Measurements from ENCODE around the gene PSAT1.
A peak's percentile ranks its signal among the peaks of the same experiment; 100 is the strongest.
"Not testable (repeated sequence)": the region's sequence is repeated elsewhere in the genome, so short reads cannot be mapped to it uniquely, and the experiment has no call there.

Gene PSAT1

DNA sequence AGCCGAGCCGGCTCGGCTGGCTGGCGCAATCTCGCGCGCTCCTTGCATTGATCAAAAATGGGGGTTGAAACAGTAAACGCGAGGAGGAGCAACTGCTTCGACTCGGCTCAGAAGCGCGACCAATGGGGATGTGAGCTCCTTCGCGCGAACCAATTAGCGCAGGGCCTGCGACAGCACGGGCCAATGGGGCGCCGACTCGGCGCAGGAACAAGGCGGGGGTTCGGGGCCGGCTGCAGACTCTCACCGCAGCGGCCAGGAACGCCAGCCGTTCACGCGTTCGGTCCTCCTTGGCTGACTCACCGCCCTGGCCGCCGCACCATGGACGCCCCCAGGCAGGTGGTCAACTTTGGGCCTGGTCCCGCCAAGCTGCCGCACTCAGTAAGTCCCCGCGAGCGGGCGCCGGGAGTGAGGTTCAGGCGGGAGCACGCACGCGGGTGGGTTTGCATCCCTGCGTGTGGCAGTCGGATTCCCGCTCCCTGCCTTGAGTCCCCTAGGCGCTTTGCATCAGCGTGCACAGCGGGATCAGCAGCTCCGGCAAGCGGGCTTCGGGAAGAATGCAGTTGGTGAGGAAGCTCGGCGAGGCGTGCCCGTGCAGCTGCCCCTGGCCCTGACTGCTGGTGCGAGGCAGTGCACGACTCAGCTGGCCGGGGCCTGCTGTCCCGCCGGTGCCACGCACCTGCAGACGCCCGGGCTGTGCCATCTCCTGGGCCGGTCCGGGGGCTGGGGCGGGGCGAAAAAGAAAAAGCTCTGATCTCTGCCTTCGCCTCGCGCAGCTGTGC, at the start of gene PSAT1:
Gene PSAT1, plus strand, starts transcription at position 233 of the 779 bp plus-strand sequence. Its CDS starts 86 bp downstream, at position 319.
- DNase-seq: peak; percentile 99

- DNase-seq: no peak
Measured at GRCh38 chr9:78248635-78249034, 48.3 kb upstream of the PSAT1 start.

- DNase-seq: no peak
Measured at GRCh38 chr9:78249542-78249941, 47.4 kb upstream of the PSAT1 start.

DNA sequence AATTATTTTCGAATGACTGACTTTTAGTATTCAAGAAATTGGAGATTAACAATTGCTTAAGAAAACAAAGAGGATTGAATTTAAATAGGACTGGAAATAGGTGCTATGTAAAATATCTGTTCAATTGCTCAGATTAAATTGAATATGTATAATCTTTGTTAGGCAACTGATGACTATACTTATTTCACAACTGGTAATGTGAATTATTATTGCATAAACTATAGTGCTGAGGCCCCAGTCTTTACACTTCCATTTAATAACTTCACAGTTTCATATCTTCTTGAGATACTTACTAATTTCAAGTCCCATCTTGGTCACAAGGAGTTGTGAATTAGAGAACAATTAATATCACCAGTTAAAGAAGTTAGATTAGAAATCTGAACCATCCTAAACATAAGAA, 44.3 kb upstream of the PSAT1 start:
- no peak for DNase-seq

GRCh38 chr9:78253285-78253684, 43.6 kb upstream of the PSAT1 start:
- no peak for DNase-seq

DNA sequence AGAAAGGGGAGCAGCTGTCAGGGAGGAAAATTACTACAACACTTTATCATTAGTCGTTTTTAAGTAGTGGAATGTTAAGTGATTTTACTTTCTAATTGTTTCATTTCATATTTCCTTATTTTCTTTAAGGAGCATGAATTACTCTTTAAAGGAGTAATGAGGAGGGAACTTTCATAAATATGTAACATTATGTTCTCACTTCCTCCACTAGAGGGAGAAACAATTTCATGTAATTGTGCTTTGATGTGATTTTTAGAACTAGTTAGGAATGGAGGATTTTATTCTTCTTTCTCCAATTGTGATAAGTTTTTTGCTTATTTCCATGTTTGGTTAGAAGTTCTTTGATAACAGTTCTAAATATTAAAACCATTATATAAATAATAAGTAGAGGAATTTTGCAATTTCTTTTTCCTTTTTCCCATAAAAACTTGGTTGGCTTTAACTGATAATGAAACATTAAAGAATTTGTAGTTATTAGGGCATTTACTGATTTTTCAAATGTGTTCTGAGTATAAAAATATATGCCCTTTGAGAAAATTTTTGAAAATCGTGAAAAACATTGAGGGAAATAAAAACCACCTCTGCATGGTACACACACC, 35.4 kb upstream of the PSAT1 start:
- no peak for DNase-seq

GRCh38 chr9:78262655-78263054, 34.3 kb upstream of the PSAT1 start:
- no peak for DNase-seq

DNA sequence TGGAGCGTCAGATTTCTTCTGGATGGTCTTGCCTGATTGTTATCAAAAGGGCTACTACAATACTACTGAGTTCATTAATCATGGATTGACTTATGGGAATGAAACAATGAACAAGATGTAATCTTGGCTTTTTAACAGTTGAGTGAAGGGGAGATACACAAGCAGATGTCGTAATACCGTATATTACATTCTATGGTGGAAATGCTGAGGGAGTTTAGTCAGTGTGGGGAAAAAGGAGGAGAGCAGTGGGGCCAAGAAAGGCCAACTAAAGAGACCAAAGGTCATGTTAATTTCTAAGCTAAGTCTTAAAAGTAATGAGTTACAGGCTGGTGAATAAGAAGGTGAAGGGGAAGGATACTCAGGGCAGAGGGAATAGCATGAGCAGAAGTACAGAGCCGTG, 29.0 kb upstream of the PSAT1 start:
- no peak for DNase-seq

- DNase-seq: no peak
Measured at GRCh38 chr9:78269784-78270183, 27.1 kb upstream of the PSAT1 start.

GRCh38 chr9:78272307-78272706, 24.6 kb upstream of the PSAT1 start:
- no peak for DNase-seq

DNA sequence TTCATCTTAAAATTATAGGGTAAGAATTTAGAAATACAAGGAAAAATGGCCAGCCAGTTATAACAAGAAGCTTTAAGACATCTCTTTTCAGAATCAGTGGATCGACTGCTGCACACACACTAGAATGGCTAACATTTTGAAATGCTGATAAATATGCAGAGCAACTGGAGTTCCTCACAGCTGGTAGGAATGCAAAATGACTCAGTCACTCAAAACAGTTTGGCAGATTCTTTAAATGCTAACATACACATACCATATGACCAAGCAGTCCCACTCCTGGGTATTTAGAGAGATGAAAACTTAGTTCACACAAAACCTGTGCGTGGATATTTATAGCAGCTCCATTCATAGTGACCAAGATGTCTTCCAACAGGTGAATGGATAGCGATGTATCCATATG, 23.2 kb upstream of the PSAT1 start:
- DNase-seq: no peak

DNA sequence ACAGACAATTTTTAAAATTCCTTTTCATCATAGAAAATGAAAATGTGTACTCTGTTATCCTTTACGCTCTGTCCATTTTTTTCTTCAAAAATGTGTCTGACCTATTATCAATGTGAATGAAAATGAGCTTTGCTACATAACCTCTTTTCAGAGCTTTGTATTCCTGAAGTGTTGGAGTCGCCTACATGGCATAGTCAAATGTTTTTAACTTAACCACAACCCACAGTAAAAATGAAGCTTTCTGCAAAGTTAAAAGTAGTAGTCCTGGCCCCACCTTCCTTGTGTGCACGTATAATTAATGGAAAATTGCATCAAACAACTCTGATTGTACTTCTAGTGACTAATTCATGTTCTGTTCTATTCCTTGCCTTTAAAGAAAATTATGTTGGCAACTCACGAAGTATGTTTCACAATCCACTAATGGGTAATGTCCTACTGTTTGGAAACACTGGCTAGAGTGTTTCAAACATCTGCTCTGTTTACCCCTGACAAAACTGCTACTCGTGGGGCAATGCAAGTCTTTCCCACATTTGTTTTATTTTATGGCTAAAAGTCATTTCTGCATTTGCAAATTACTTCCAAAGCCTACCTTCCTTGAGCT, 18.6 kb upstream of the PSAT1 start:
- DNase-seq: no peak

DNA sequence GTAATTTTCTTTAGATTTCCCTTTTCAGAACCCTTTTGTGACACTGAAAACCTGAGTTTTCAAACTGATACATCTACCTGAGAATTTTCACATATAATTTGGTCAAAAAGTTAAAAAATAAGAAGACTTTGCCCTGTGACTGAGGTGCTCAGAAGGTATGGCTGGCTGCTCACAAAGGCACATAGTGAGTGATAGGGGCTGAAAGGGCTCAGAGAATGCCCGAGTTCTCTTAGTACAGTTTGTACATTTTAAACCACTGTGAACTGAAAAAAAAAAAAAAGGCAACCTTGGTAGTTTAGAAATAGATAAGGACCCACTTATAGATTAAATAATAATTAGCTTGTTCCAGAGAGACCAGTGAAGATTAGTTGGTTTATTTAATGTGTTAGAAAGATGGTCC, 18.1 kb upstream of the PSAT1 start:
- DNase-seq: no peak

- DNase-seq: no peak
Measured at GRCh38 chr9:78280982-78281668, 15.8 kb upstream of the PSAT1 start.

GRCh38 chr9:78284181-78284580, 12.7 kb upstream of the PSAT1 start:
- DNase-seq: not testable (repeated sequence)

DNA sequence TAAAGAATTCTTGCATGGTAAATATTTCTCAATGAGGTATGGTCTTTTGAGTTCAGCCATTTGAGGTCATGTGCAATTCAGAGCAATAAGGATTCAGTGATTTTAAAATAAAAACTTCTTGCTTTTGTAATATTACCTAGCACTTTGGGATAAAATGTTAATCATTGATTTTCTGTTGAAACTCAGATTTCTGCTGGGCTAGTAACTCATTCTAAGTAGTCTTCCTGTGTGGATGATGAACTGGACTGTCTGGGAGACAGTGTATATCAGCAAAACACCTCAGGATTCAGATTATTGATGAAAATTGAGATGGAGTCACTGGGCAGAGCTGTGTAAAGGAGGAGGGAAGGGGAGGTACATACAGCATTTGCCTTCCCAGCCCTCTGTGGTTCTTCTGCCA, 10.8 kb upstream of the PSAT1 start:
- DNase-seq: no peak

DNA sequence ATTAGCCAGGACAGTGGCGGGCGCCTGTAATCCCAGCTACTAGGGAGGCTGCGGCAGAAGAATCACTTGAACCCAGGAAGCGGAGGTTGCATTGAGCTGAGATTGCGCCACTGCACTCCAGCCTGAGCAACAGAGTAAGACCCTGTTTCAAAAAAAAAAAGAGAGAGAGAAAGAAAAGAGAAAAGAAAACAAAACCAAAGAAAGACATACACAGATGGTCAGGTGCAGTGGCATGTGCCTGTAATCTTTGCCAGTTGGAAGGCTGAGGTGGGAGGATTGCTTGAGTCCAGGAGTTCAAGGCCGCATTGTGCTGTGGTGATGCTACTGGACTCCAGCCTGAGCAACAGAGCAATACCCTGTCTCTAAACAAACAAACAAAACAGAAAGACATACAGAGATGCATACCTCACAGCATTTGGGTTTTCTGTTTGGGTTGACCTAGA, 10.0 kb upstream of the PSAT1 start:
- no peak for DNase-seq

DNA sequence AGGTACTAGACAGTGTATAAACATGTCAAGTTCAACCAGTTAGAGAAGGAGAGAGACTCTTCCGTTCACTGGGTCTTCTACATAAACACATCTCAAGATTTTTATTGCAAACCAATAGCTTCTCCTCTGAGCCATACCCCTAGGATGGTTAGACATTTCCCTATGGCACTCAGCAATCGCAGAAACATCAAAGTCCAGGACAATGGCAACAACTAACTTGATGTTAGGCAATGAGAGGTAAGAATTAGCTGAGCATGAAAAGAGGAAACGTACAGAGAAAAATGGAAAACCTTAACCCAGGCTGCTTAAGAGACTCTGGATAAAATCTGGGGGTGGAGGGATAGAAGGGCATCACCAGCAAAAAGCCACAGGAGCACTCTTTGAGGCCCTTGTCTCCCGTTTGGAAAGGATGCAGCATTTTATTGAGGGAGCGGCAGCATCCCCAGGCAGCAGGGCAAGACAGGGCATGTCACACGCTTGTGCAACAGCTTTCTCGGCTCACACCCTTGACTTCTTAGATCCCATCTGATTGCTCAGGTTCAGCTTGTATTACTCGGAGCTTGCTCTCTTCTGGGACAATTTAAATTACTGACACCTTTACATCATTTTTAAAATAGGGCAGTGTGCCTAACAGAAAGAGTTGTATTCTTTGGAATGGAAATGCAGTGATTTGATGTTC, 8.6 kb upstream of the PSAT1 start:
- DNase-seq: no peak

DNA sequence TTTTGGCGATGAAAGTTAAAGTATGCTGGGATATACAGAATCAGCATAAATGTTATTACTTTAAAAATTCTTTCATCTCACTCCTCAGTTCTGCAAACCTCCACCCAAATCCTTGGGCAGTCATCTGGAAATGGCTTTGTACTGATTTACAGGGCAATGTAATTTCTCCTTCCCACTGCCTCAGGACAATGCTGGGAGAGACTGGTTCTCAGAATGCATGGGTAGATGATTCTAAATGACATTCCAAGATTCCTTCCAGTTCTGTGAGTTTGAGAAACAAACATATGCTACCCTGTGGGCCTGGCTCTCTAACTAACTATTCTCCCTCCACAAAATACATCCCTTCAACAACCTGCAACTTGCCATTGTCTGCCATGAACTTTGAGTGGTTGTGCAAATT, 7.5 kb upstream of the PSAT1 start:
- no peak for DNase-seq

DNA sequence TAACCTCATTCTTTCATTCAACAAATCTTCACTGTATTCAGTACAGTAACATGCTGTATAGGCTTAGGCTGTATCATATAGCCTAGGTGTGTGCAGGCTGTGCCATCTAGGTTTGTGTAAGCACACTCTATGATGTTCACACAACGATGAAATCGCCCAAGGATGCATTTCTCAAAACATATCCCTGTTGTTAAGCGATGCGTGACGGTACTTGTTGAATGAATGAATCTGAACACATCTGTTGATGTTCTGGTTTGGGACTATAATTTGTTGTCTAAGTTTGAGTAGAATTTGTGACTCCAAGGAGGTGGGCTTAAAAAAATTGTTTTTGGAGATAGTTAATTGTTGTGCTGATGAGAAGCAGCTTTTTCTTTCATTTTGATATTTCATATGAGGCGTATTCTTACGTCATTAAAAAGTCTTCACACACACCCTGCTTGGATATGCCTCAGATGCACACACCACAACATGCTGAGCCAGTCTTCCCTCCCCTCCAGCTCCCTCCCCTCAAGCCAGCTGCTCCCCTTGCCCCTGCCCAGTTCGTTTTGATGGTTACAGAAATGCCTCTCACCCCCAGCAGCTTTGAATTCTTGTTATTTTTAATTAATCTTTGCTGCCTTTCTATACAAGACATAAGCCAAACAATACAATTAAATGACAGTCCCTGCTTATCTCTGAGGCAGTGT, 5.5 kb upstream of the PSAT1 start:
- DNase-seq: no peak

- DNase-seq: no peak
Measured at GRCh38 chr9:78292026-78292425, 4.9 kb upstream of the PSAT1 start.

DNA sequence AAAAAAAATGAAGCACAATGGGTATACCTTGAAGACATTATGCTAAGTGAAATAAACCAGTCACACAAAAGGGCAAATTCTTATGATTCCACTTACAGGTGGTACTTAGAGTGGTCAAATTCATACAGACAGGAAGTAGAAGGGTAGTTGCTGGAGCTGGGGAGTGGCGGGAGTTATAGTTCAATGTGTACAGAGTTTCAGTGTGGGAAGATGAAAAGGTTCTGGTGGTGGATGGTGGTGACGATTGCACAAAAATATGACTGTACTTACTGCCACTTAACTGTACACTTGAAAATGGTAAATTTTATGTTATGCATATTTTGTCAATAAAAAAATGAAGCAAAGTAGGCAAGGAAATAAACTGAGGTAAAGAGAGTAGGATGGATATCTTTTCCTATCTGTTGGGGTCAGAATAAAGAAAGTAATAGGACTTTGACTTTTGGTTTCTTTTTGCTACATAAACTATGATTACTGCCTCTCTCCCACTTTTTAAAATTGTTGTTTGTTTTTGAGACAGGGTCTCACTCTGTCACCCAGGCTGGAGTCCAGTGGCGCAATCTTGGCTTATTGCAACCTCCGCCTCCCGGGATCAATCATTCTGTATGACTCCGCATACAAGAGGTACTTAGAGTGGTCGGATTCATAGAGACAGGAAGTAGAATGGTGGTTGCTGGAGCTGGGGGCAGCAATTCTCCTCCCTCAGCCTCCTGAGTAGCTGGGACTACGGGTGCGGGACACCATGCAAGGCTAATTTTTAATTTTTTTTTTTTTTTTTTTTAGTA, 4.0 kb upstream of the PSAT1 start:
- no peak for DNase-seq
